Measurements from ENCODE around the gene PARVB. TPM values are rescaled to one million over a fixed set of nuclear protein-coding genes. Genes with fewer than 3 reads are reported as not detected.

Gene PARVB
- total and polyA plus RNA-seq, 2 of the 8 experiments (the other 6 are each of a cell fraction or from before 2014, with no cell fraction given): 14.5 to 18.6 TPM

- no peak overlapping the region for H3K14ac ChIP-seq (ENCODE audit: insufficient read length)
- POLR2A ChIA-PET (ENCODE audit: partially characterized antibody): no interaction called here
- peak overlapping the region; percentile 77; the same call in 1 of the 2 replicates for H2BK20ac ChIP-seq (ENCODE audit: low read length)
- no peak overlapping the region for H4K5ac ChIP-seq (ENCODE audit: insufficient read length, low read depth, low read length)
- no peaks in the 10 kb centered on the region for H3K79me2 ChIP-seq (ENCODE audit: control insufficient read depth in 1 of 2, insufficient read depth in 2 of 2, low read length in 2 of 2)
- no peak for DNase-seq (ENCODE audit: low read depth in 1 of 2, low spot score in 2 of 2)
- no peak overlapping the region for H2AFZ ChIP-seq (ENCODE audit: low read length)
- H3K4ac ChIP-seq (replicated peaks; ENCODE audit: insufficient read length, low read depth, low read length): no peak overlapping the region
- no peak overlapping the region; a peak in 1 of 4 replicates for H3K4me2 ChIP-seq (ENCODE audit: insufficient read depth in 1 of 2, low read depth in 2 of 2, low read length in 2 of 2)
- no peak overlapping the region for H3K23ac ChIP-seq (ENCODE audit: insufficient read length)
- peaks cover 0 to 4% of the 10 kb centered on the region in 2 experiments for H4K20me1 ChIP-seq (replicated peaks in 1 of 2; ENCODE audit: control insufficient read depth in 1 of 2, insufficient read depth in 2 of 2, low read length in 2 of 2)
- H4K8ac ChIP-seq (ENCODE audit: extremely low read depth, insufficient read depth, low read length): no peak overlapping the region
- H3K9me3 ChIP-seq (ENCODE audit: insufficient read depth in 2 of 2, low read depth in 1 of 2, low read length in 1 of 2): no peaks in the 10 kb centered on the region
- no peak overlapping the region for H3K27ac ChIP-seq (ENCODE audit: low read depth, low read length)
- peaks cover 7% of the 10 kb centered on the region for H3K23me2 ChIP-seq (ENCODE audit: low read depth, low read length)
- 73% methylated on average over 6 of the region's 9 CpGs; no CpG with 5 or more reads in 1 of the 2 experiments for WGBS, 2 experiments (ENCODE audit: extremely low coverage in 1 of 2, insufficient coverage in 1 of 2, insufficient read length in 1 of 2, insufficient replicate concordance in 2 of 2, low coverage in 1 of 2, low lambda C conversion rate in 2 of 2, missing lambda C conversion rate in 1 of 2)
- FAIRE-seq: no peak
- CTCF ChIA-PET (ENCODE audit: partially characterized antibody): interaction anchor here (1.2 kb wide), 1 partner anchor 62 kb away, joined by 4 read pairs; no protein-coding TSS in a partner anchor
- H2BK15ac ChIP-seq (ENCODE audit: low read length): no peak overlapping the region
- H2AK5ac ChIP-seq (ENCODE audit: low read depth, low read length): peak overlapping the region; percentile 26; the same call in 1 of the 2 replicates
- H2BK12ac ChIP-seq (ENCODE audit: low read depth, low read length): peak overlapping the region; percentile 82; the same call in 1 of the 2 replicates
- no peak overlapping the region for H3K4me3 ChIP-seq (ENCODE audit: extremely low read depth in 1 of 4, insufficient read depth in 2 of 4, low read depth in 3 of 4, low read length in 4 of 4)
- no peak overlapping the region for H2BK120ac ChIP-seq (replicated peaks; ENCODE audit: low read depth, low read length)
- no peak overlapping the region for H3K56ac ChIP-seq (replicated peaks; ENCODE audit: insufficient read length, low read depth, low read length)
- H3K9ac ChIP-seq (replicated peaks in 1 of 4; ENCODE audit: extremely low read depth in 1 of 4, low read depth in 3 of 4, low read length in 3 of 4): no peak overlapping the region; a peak in 1 of 7 replicates
- peak overlapping the region; percentile 93 for H4K91ac ChIP-seq (replicated peaks; ENCODE audit: insufficient read length, low read length)
- H3K18ac ChIP-seq (ENCODE audit: extremely low read depth, low read length): no peak overlapping the region; the same call in 1 of the 2 replicates
- H3K4me1 ChIP-seq (replicated peaks in 1 of 4; ENCODE audit: control insufficient read depth in 3 of 4, insufficient read depth in 4 of 4, low read length in 3 of 4): peaks cover 12 to 39% (median 34%) of the 10 kb centered on the region in 4 experiments
- H2BK5ac ChIP-seq (ENCODE audit: low read depth, low read length): peak overlapping the region; percentile 73; the same call in 1 of the 2 replicates
- no peaks in the 10 kb centered on the region for H3K36me3 ChIP-seq (ENCODE audit: control insufficient read depth in 2 of 4, insufficient read depth in 4 of 4, low read length in 3 of 4)
- TF ChIP-seq BACH1 (IDR thresholded peaks at IDR 0.05; ENCODE audit: low read length) (no peak), TCF12 (IDR thresholded peaks at IDR 0.05; ENCODE audit: low read depth, low read length) (no peak), SP2 (IDR thresholded peaks at IDR 0.05; ENCODE audit: low read length) (no peak)
- H3K79me1 ChIP-seq (ENCODE audit: low read depth, low read length): no peaks in the 10 kb centered on the region
- H3K27me3 ChIP-seq (replicated peaks in 1 of 4; ENCODE audit: control insufficient read depth in 3 of 4, extremely low read depth in 1 of 4, insufficient read depth in 3 of 4, low read length in 3 of 4): no peaks in the 10 kb centered on the region
Observed at GRCh38 chr22:44143579-44143978, 119.5 kb downstream of the PARVB start.
